Loucy (cell line): ENCODE data around the gene TESK1.

Experiments
- CTCF ChIP-seq: fragments of 200-600 bp; sonication (generic); conservative IDR thresholded peaks from 2 replicates; pipeline ENCODE4 v1.5.1; 2014; ENCODE audit warnings: mild to moderate bottlenecking, antibody characterized with exemption, low read length
- EZH2phosphoT487 ChIP-seq: fragments of 200-600 bp; IDR thresholded peaks from 2 replicates; pipeline ENCODE4 v1.6.1; 2018; ENCODE audit warnings: antibody characterized with exemption, mild to moderate bottlenecking, moderate library complexity, borderline replicate concordance

- no peak for TF ChIP-seq CTCF
- TF ChIP-seq EZH2phosphoT487, result no peak
These were observed 47.7 kb upstream of the TESK1 start for GRCh38 chr9:35557320-35557719.
